Keratinocyte (primary cell): ENCODE data around the gene ZNF302.

ENCODE experiments used
- EZH2 ChIP-seq: IDR thresholded peaks from one replicate; pipeline ENCODE4 v1.6.1; 2012; ENCODE audit warnings: inconsistent platforms, mild to moderate bottlenecking, low read length, moderate library complexity
- TF ChIP-seq, protein P1 (sequence below), 3 experiments: IDR thresholded peaks in 1 of 3; conservative IDR thresholded peaks in 1 of 3; optimal IDR thresholded peaks in 1 of 3; 2 replicates in 2 of 3; 3 replicates in 1 of 3; pipeline versions ENCODE3 to v1.5.1; 2011; ENCODE audit warnings: low read length in 3 of 3, mild to moderate bottlenecking in 3 of 3, moderate library complexity in 2 of 3, control low read depth in 1 of 3, inconsistent platforms in 1 of 3; ENCODE audit not compliant: insufficient read depth in 2 of 3; ENCODE audit errors: extremely low read depth in 1 of 3

DNA sequence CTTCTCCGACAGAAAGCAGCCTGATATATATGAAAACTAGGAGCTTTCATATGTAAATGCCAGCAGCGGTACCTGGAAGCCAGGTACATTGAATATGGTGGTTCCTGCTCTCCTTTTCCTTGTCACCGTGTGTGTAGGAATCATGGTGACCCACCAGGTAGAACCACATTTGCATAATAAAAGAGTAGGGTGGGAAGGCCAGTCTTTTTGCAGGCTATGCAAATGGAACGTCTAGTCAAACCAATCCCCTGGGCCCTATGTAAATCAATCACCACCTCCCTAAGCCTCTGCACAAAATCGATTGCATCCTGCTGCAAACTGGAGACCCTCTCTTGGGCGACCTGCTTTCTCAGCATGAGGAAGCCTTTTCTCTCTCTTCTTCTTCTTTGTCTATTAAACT, 34.4 kb downstream of the ZNF302 start:
- TF ChIP-seq, protein P1, sequence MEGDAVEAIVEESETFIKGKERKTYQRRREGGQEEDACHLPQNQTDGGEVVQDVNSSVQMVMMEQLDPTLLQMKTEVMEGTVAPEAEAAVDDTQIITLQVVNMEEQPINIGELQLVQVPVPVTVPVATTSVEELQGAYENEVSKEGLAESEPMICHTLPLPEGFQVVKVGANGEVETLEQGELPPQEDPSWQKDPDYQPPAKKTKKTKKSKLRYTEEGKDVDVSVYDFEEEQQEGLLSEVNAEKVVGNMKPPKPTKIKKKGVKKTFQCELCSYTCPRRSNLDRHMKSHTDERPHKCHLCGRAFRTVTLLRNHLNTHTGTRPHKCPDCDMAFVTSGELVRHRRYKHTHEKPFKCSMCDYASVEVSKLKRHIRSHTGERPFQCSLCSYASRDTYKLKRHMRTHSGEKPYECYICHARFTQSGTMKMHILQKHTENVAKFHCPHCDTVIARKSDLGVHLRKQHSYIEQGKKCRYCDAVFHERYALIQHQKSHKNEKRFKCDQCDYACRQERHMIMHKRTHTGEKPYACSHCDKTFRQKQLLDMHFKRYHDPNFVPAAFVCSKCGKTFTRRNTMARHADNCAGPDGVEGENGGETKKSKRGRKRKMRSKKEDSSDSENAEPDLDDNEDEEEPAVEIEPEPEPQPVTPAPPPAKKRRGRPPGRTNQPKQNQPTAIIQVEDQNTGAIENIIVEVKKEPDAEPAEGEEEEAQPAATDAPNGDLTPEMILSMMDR (optimal IDR thresholded peaks at IDR 0.05 in 1 of 3, IDR thresholded peaks at IDR 0.05 in 1 of 3, conservative IDR thresholded peaks at IDR 0.05 in 1 of 3; ENCODE audit: extremely low read depth in 1 of 3, insufficient read depth in 2 of 3, low read length in 3 of 3), result no peak
- no peak for TF ChIP-seq EZH2
